GM23248 (cell line): Measurements from ENCODE around the gene ADAMTS7. TPM values are rescaled to one million over a fixed set of nuclear protein-coding genes. Genes with fewer than 3 reads are reported as not detected.
A peak's percentile ranks its signal among the peaks of the same experiment; 100 is the strongest.
"Not testable (repeated sequence)": the region's sequence is repeated elsewhere in the genome, so short reads cannot be mapped to it uniquely, and the experiment has no call there.

ENCODE experiments used
- DNase-seq: peaks from one replicate; pipeline ENCODE4 v3.0.0-alpha.2; 2015
- H2AFZ ChIP-seq: fragments of 200-600 bp; sonication (generic); 2 replicates; pipeline ENCODE4 v1.6.1; 2016; ENCODE audit warnings: antibody characterized with exemption
- H3F3A ChIP-seq: fragments of 200-600 bp; sonication (generic); 2 replicates; pipeline ENCODE4 v1.6.1; 2016; ENCODE audit warnings: mild to moderate bottlenecking, antibody characterized with exemption, mixed run types; ENCODE audit not compliant: insufficient read depth
- H3K27ac ChIP-seq: fragments of 200-600 bp; sonication (generic); 2 replicates; pipeline ENCODE4 v1.5.1; 2016; ENCODE audit warnings: mild to moderate bottlenecking
- H3K27me3 ChIP-seq: fragments of 200-600 bp; sonication (generic); replicated peaks from 2 replicates; pipeline ENCODE4 v1.6.1; 2016; ENCODE audit warnings: mild to moderate bottlenecking; ENCODE audit not compliant: insufficient read depth
- H3K36me3 ChIP-seq: fragments of 200-600 bp; sonication (generic); 2 replicates; pipeline ENCODE4 v1.6.1; 2016; ENCODE audit warnings: low read depth, mild to moderate bottlenecking
- H3K4me1 ChIP-seq: fragments of 200-600 bp; sonication (generic); 2 replicates; pipeline ENCODE4 v1.6.1; 2016; ENCODE audit warnings: mild to moderate bottlenecking; ENCODE audit not compliant: insufficient read depth
- H3K4me2 ChIP-seq: fragments of 200-600 bp; sonication (generic); one replicate; pipeline ENCODE4 v1.6.1; 2016; ENCODE audit warnings: mild to moderate bottlenecking; ENCODE audit not compliant: unreplicated experiment
- H3K4me3 ChIP-seq: fragments of 200-600 bp; sonication (generic); 2 replicates; pipeline ENCODE4 v1.5.1; 2016; ENCODE audit warnings: mild to moderate bottlenecking
- H3K79me2 ChIP-seq: fragments of 200-600 bp; sonication (generic); 2 replicates; pipeline ENCODE4 v1.6.1; 2016; ENCODE audit warnings: mild to moderate bottlenecking; ENCODE audit not compliant: insufficient read depth
- H3K9ac ChIP-seq: fragments of 200-600 bp; sonication (generic); 2 replicates; pipeline ENCODE4 v1.6.1; 2016; ENCODE audit warnings: mild to moderate bottlenecking
- H3K9me2 ChIP-seq: fragments of 200-600 bp; sonication (generic); 2 replicates; pipeline ENCODE4 v1.6.1; 2016; ENCODE audit warnings: mixed run types, mild to moderate bottlenecking, moderate library complexity; ENCODE audit not compliant: insufficient read depth
- H3K9me3 ChIP-seq: fragments of 200-600 bp; sonication (generic); one replicate; pipeline ENCODE4 v1.6.1; 2017; ENCODE audit warnings: low read depth
- H4K20me1 ChIP-seq: fragments of 200-600 bp; sonication (generic); 2 replicates; pipeline ENCODE4 v1.6.0; 2016; ENCODE audit not compliant: insufficient read depth
- EZH2 ChIP-seq: fragments of 200-600 bp; sonication (generic); IDR thresholded peaks from 2 replicates; pipeline ENCODE4 v1.6.1; 2018; ENCODE audit warnings: antibody characterized with exemption, mild to moderate bottlenecking; ENCODE audit not compliant: insufficient read depth, poor library complexity, severe bottlenecking
- EZH2phosphoT487 ChIP-seq: fragments of 200-600 bp; sonication (generic); IDR thresholded peaks from 2 replicates; pipeline ENCODE4 v1.6.1; 2018; ENCODE audit warnings: antibody characterized with exemption, moderate library complexity, mild to moderate bottlenecking, low read depth; ENCODE audit not compliant: insufficient read depth
- WGBS, 2 experiments: methylation state at CpG; one replicate each; pipeline ENCODE4 v1.1.6; 2015 to 2017; ENCODE audit warnings: low lambda C conversion rate in 2 of 2, low coverage in 1 of 2; ENCODE audit errors: missing lambda C conversion rate in 2 of 2; 5-methylcytosine and 5-hydroxymethylcytosine counted together
- in situ Hi-C: fragments of 300-500 bp; cut with MboI; formaldehyde crosslinking; loops from 2 replicates; pipeline ENCODE4 v1.15.0; 2020
- polyA plus RNA-seq: library from polyadenylated mRNA; unstranded; fragments of >200 nt; fragmentation: Nextera tagmentation; extraction: Ambion mirVana; gene quantifications from 2 replicates; pipeline ENCODE4 v1.2.1, GENCODE V29; 2016
- total RNA-seq: library from RNA; depleted of rRNA; stranded (reverse); fragments of >200 nt; shearing (Covaris generic); gene quantifications from 2 replicates; pipeline ENCODE4 v1.2.3, GENCODE V29; 2014

The ADAMTS7 gene
- total and polyA plus RNA-seq, 2 experiments from 2014 or later: 0.89 to 2.4 TPM

- H3K9me3 ChIP-seq: no peaks in the 10 kb centered on the region
- no peak overlapping the region for H2AFZ ChIP-seq
- H4K20me1 ChIP-seq: no peaks in the 10 kb centered on the region
- H3K27me3 ChIP-seq: no peaks in the 10 kb centered on the region
- H3K9ac ChIP-seq: no peak overlapping the region
- H3K79me2 ChIP-seq: no peaks in the 10 kb centered on the region
- no peak for DNase-seq
- H3K4me1 ChIP-seq: no peaks in the 10 kb centered on the region
- H3K27ac ChIP-seq: no peak overlapping the region
- H3K4me2 ChIP-seq: no peak overlapping the region
- no peaks in the 10 kb centered on the region for H3K36me3 ChIP-seq
- H3K9me2 ChIP-seq: no peaks in the 10 kb centered on the region
- WGBS, 2 experiments: 78 to 81% methylated on average over 14 of the region's 14 CpGs
- H3K4me3 ChIP-seq: no peak overlapping the region
- in situ Hi-C loops: no loop called here
- H3F3A ChIP-seq: no peaks in the 10 kb centered on the region
- TF ChIP-seq EZH2phosphoT487: no peak
- no peak for TF ChIP-seq EZH2
These were observed 6.9 kb downstream of the ADAMTS7 start for GRCh38 chr15:78804391-78804792.

DNA sequence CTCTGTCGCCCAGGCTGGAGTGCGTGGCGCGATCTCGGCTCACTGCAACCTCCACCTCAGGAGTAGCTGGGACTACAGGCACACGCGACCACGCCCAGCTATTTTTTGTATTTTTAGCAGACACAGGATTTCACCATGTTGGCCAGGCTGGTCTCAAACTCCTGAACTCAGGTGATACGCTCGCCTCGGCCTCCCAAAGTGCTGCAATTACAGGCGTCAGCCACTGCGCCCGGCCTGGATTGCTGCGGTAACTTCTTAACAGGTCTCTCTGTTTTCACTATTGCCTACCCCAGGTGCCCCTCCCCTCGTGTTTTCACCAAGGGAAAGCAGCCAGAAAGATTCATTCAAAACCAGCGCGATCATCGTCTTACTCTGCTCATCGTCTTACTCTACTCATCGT lies 10.5 kb downstream of the ADAMTS7 start:
- TF ChIP-seq EZH2 (no peak), EZH2phosphoT487 (no peak)
- Histone ChIP-seq H3K79me2 (no peaks in the 10 kb centered on the region), H3K27ac (no peak overlapping the region), H2AFZ (no peak overlapping the region), H4K20me1 (no peaks in the 10 kb centered on the region), H3K9ac (no peak overlapping the region), H3K27me3 (no peaks in the 10 kb centered on the region), H3K4me2 (no peak overlapping the region), H3K4me3 (no peak overlapping the region), H3K36me3 (no peaks in the 10 kb centered on the region), H3K4me1 (peaks cover 8% of the 10 kb centered on the region; the same call in 1 of the 2 replicates), H3K9me3 (no peaks in the 10 kb centered on the region), H3K9me2 (no peaks in the 10 kb centered on the region), H3F3A (no peaks in the 10 kb centered on the region)
- in situ Hi-C loops: no loop called here
- DNase-seq: no peak
- WGBS, 2 experiments: 91 to 93% methylated on average over 21 of the region's 21 CpGs

DNA sequence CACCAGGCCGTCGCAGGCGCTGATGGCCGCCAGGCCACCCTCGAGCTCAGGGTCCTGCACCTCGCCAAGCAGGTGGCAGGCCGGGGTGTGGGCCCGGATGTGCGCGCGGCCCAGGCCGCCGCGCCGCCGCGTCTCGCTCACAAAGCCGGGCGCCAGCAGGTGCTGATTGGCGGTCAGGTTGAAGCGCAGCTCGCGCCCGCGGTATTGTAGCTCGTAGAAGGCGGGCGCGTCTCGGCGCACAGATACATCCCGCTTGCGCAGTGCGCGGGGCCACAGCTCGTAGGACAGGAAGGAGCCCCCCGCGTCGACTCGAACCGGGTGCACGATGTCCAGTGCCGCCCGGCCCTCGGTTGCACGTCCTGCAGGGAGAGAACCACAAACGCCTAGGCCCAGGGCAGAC lies 11.1 kb downstream of the ADAMTS7 start:
- Histone ChIP-seq H3K27ac (no peak overlapping the region), H4K20me1 (no peaks in the 10 kb centered on the region), H3K27me3 (no peaks in the 10 kb centered on the region), H3K9me2 (no peaks in the 10 kb centered on the region), H3K9ac (no peak overlapping the region), H3K4me2 (no peak overlapping the region), H2AFZ (no peak overlapping the region), H3K79me2 (no peaks in the 10 kb centered on the region), H3K4me3 (no peak overlapping the region), H3F3A (no peaks in the 10 kb centered on the region), H3K4me1 (peaks cover 8% of the 10 kb centered on the region; the same call in 1 of the 2 replicates), H3K36me3 (no peaks in the 10 kb centered on the region), H3K9me3 (no peaks in the 10 kb centered on the region)
- in situ Hi-C loops: no loop called here
- no peak for TF ChIP-seq EZH2phosphoT487
- TF ChIP-seq EZH2: no peak
- WGBS, 2 experiments: 86 to 92% methylated on average over 46 to 48 of the region's 48 CpGs
- DNase-seq: no peak

- H2AFZ ChIP-seq, H3K79me2 ChIP-seq, H3K9ac ChIP-seq, H3K4me3 ChIP-seq, in situ Hi-C loops, H3K9me2 ChIP-seq, H3K27ac ChIP-seq, H3F3A ChIP-seq, H4K20me1 ChIP-seq, DNase-seq, H3K9me3 ChIP-seq, H3K27me3 ChIP-seq, H3K36me3 ChIP-seq, H3K4me1 ChIP-seq, H3K4me2 ChIP-seq: not testable (repeated sequence)
- WGBS, 2 experiments: 89 to 91% methylated on average over 2 of the region's 7 CpGs
These were observed 12.2 kb downstream of the ADAMTS7 start for GRCh38 chr15:78799102-78799501.

DNA sequence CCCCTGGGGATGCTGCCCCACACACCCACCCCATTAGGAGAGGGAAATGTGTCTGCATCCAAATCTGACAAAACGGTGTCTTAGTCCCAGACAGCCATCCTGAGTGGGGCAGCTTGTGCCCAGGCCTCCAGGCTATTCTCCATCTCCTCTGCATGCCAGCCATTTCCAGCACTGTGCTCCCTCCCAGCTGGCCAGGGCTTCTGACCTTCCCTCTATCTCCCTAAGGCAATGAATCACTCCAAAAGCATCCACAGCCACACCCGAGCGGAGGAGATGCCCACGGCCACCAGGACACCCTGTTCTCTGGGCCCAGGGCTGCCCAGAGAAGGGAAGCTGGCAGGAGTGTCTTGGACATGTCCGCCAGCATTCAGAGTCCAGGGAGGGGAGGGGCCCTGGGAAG lies 12.9 kb downstream of the ADAMTS7 start:
- H3K79me2 ChIP-seq, H3F3A ChIP-seq, in situ Hi-C loops, H3K36me3 ChIP-seq, H3K4me1 ChIP-seq, H4K20me1 ChIP-seq, H3K9me2 ChIP-seq, H3K27me3 ChIP-seq, H3K9me3 ChIP-seq, H3K27ac ChIP-seq, H3K9ac ChIP-seq, H3K4me3 ChIP-seq: not testable (repeated sequence)
- H2AFZ ChIP-seq: peak overlapping the region; percentile 49; the same call in 1 of the 2 replicates
- peak overlapping the region; percentile 10 for H3K4me2 ChIP-seq
- DNase-seq: peak; percentile 72
- 21 to 29% methylated on average over 4 to 5 of the region's 5 CpGs for WGBS, 2 experiments
